ENCODE measurements around the gene TEX19. TPM values are rescaled to one million over a fixed set of nuclear protein-coding genes. Genes with fewer than 3 reads are reported as not detected.

The TEX19 gene
- not detected for total RNA-seq

- DNase-seq, result no peak
Measured at GRCh38 chr17:82358465-82359350, at the start of gene TEX19. TSS of gene TEX19 (plus strand) at chr17:82359247. CDS start at chr17:82362151, 2,904 bp downstream.

- DNase-seq, result no peak
Measured at GRCh38 chr17:82309656-82310570, 49.1 kb upstream of the TEX19 start.

GRCh38 chr17:82310877-82311276 is 48.2 kb upstream of the TEX19 start:
- no peak for DNase-seq

GRCh38 chr17:82311971-82312370 is 47.1 kb upstream of the TEX19 start:
- no peak for DNase-seq

DNA sequence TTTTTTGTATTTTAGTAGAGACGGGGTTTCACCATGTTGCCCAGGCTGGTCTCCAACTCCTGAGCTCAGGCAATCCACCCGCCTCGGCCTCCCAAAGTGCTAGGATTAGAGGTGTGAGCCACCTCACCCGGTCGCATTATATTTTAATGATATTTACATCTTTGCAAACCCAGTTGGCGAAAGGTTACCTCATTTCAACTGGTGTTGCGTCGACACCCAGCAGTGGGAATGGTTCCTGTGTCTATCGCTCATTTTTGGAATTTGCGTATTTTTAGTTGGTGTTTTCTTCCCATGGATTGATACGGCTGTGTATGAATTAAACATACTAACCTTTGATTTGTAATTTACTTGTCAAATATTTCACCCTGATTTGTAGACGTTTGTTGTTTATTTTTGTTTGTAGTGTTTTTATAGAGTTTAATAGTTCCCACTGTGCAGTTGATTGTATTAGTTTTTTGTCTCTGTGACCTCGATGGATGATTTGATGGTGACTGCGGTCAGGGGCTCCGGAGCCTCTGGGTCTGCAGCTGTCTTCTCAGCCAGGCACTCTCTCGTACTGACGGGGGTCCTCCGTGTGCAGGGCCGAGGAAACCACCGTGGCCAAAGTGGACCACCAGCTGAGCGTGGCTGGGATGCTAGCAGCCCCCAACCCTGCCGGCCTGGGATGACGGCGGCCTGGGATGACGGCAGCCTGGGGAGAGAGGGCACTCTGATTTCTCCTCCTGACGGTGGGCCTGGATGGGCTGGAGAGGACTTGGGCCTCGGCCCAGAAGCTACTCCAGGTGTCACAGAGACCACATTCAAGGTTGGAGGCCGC is 45.6 kb upstream of the TEX19 start:
- no peak for DNase-seq

GRCh38 chr17:82314012-82314726 is 44.9 kb upstream of the TEX19 start:
- no peak for DNase-seq

DNA sequence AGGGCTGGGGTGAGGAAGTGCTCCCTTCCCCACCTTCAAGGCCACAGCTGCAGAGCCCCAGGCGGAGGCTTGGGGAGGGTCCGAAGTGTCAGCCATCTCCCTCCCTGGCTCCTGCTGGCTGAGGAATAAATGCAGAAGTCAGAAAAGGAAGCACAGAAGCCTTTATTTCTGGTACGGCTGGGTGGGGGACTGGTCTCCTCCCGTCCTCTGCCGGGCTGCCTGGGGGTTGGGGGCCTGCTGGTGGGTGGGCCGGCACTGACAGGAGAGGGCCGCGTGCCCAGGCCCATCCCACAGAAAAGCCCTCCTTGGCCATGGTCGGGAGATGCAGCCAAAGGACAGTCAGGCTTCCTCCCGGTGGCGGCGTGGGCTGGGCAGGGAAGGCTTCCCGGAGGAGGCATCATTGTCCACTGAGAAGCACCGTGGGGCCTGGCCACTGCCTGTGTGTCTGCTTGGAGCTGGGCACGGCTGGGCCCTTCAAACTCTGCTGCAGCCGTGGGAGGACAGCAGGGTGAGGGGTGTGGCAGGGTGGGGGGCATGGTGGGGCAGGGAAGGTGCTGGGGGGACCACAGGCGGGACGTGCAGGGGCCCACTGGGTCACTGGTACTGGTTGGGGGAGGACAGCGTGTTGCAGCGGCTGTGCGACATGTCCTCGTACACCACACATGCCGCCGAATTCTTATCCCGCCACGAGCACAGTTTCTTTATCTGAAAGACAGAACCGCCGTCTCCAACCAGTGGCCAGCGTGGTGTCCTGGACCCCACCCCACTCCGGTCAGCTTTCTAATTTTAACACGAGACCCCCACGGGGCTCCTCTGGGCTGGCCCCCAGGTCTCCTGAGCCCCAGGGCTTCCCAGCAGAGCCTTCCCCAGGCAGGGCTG is 44.1 kb upstream of the TEX19 start:
- no peak for DNase-seq

GRCh38 chr17:82315703-82316358 is 43.2 kb upstream of the TEX19 start:
- DNase-seq, result peak; percentile 46

DNA sequence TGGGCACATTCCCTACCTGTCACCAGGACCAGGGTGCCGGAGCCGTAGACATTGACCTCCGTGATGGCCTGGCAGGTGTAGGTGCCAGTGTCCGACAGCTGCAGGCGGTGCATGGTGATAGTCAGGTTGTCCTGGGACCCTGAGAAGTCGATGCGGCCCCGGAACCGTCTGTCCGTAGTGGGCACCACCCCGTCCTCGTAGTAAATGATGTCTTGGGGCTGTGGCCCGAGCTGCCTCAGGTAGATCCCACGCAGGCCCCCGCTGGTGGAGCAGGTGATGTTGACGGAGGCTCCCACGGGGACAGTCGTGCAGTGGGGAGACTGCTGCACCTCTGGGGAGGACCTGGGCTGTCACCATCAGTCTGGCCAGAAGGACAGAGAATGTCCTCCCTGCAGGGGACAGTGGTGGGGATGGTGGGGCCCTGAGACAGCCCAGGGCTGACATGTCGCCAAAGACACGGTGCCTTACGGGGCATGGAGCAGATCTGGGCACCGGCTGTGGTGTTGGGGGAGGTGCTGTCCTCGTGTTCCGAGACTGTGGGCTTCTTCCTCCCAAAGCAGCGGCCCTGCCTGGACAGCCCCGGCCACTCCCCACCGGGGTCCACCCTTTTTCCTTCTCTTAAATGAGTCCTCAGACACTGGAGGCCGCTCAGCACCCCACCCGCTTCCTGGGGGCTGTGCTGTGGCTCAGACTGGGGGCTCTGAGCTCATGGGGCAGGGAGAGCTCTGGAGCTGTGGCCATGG is 42.2 kb upstream of the TEX19 start:
- no peak for DNase-seq

- peak; percentile 52 for DNase-seq
Measured at GRCh38 chr17:82317394-82318168, 41.5 kb upstream of the TEX19 start, which contains the start of gene CD7. TSS of gene CD7 (minus strand) at chr17:82317608. CDS start at chr17:82317495, 113 bp downstream.

GRCh38 chr17:82318169-82318498 is 40.9 kb upstream of the TEX19 start:
- no peak for DNase-seq

DNA sequence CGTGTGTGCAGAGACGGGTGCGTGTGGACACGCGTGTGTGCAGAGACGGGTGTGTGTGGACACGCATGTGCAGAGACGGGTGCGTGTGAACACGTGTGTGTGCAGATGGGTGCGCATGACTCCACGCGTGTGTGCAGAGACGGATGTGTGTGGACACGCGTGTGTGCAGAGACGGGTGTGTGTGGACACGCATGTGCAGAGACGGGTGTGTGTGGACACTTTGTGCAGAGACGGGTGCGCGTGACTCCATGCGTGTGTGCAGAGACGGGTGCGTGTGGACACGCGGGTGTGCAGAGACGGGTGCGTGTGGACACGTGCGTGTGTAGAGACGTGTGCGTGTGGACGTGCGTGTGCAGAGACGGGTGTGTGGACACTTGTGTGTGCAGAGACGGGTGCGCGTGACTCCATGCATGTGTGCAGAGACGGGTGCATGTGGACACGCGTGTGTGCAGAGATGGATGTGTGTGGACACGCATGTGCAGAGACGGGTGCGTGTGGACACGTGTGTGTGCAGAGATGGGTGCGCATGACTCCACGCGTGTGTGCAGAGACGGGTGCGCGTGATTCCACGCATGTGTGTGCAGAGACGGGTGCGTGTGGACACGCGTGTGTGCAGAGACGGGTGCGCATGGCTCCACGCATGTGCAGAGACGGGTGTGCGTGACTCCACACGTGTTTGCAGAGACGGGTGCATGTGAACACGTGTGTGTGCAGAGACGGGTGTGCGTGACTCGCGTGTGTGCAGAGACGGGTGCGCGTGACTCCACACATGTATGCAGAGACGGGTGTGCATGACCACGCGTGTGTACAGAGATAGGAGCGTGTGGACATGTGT is 40.1 kb upstream of the TEX19 start:
- DNase-seq, result no peak

- DNase-seq, result no peak
Measured at GRCh38 chr17:82319619-82320062, 39.4 kb upstream of the TEX19 start.

DNA sequence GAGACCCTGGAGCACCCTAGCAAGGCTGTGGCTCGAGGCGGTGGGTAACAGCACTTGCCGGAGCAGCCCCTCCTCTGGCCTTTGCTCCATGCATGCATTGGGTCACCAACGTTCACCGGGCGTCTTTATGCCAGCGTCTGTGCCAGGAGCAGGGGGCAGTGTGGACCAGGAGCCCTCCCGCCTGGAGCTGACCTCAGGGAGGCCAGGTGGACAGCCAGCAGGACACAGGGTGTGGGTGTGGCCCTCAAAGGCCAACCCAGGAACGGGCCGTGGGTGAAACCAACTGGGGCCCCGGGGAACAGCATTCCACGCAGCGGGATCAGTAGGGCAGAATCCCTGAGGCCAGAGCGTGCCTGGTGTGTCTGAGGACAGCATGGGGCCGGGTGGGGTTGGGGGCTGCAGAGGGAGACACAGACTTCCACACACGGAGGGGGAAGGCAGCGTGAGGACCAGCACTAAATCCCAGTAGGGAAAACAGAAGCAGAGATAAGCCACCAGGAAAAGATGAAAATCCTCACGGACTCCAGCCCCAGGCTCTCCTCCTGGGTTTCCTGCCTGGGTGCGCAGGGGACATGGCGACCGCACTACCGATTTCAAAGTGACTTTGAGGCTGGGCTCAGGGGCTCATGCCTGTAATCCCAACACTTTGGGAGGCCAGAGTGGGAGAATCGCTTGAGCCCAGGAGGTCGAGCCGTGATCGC is 38.8 kb upstream of the TEX19 start:
- DNase-seq, result no peak

GRCh38 chr17:82320956-82321927 is 37.8 kb upstream of the TEX19 start:
- DNase-seq, result peak; percentile 80

GRCh38 chr17:82321947-82322466 is 37.0 kb upstream of the TEX19 start:
- no peak for DNase-seq

All from effector CD4-positive, alpha-beta T cell (primary cell).